Fibroblast of villous mesenchyme (primary cell): ENCODE measurements around the gene IER2. TPM values are rescaled to one million over a fixed set of nuclear protein-coding genes. Genes with fewer than 3 reads are reported as not detected.
"Not testable (repeated sequence)": the region's sequence is repeated elsewhere in the genome, so short reads cannot be mapped to it uniquely, and the experiment has no call there.

Source experiments
- DNase-seq: peaks from one replicate; pipeline ENCODE4 v3.0.0-alpha.2; 2010; ENCODE audit warnings: low read depth
- H3K4me3 ChIP-seq: 2 replicates; pipeline ENCODE4 v1.5.1; 2011; ENCODE audit warnings: low read depth, mild to moderate bottlenecking, low read length
- CTCF ChIP-seq: IDR thresholded peaks from 2 replicates; pipeline ENCODE4 v1.5.1; 2012; ENCODE audit warnings: low read depth, mild to moderate bottlenecking, low read length; ENCODE audit not compliant: insufficient read depth
- total RNA-seq: library from RNA; depleted of rRNA; stranded (reverse); fragments of >200 nt; gene quantifications from 2 replicates; pipeline ENCODE4 v1.2.3, GENCODE V29; 2012

The IER2 gene
- total RNA-seq, 1 donor: 22.0 TPM

GRCh38 chr19:13181747-13182388, 31.7 kb downstream of the IER2 start:
- no peak for TF ChIP-seq CTCF
- H3K4me3 ChIP-seq: no peak overlapping the region
- DNase-seq: peak; percentile 70

- DNase-seq, H3K4me3 ChIP-seq: not testable (repeated sequence)
Measured at GRCh38 chr19:13184926-13185325, 34.7 kb downstream of the IER2 start.

GRCh38 chr19:13185763-13186657, 35.8 kb downstream of the IER2 start:
- DNase-seq, H3K4me3 ChIP-seq: not testable (repeated sequence)

GRCh38 chr19:13186688-13187087, 36.5 kb downstream of the IER2 start:
- DNase-seq, H3K4me3 ChIP-seq: not testable (repeated sequence)

GRCh38 chr19:13187419-13187818, 37.2 kb downstream of the IER2 start:
- no peak overlapping the region for H3K4me3 ChIP-seq
- no peak for DNase-seq
- TF ChIP-seq CTCF: no peak

GRCh38 chr19:13189600-13189999, 39.4 kb downstream of the IER2 start:
- no peak overlapping the region for H3K4me3 ChIP-seq
- no peak for DNase-seq
- no peak for TF ChIP-seq CTCF

GRCh38 chr19:13190781-13191540, 40.8 kb downstream of the IER2 start:
- no peak for TF ChIP-seq CTCF
- DNase-seq: no peak
- no peak overlapping the region for H3K4me3 ChIP-seq

- DNase-seq: no peak
- TF ChIP-seq CTCF: no peak
- no peak overlapping the region for H3K4me3 ChIP-seq
Measured at GRCh38 chr19:13195678-13196077, 45.5 kb downstream of the IER2 start.
